ENCODE data around the gene CDK5RAP3. TPM values are rescaled to one million over a fixed set of nuclear protein-coding genes. Genes with fewer than 3 reads are reported as not detected.
A peak's percentile ranks its signal among the peaks of the same experiment; 100 is the strongest.
"Not testable (repeated sequence)": the region's sequence is repeated elsewhere in the genome, so short reads cannot be mapped to it uniquely, and the experiment has no call there.

The CDK5RAP3 gene
- total RNA-seq, 1 donor from 2014 or later: 301 TPM

DNA sequence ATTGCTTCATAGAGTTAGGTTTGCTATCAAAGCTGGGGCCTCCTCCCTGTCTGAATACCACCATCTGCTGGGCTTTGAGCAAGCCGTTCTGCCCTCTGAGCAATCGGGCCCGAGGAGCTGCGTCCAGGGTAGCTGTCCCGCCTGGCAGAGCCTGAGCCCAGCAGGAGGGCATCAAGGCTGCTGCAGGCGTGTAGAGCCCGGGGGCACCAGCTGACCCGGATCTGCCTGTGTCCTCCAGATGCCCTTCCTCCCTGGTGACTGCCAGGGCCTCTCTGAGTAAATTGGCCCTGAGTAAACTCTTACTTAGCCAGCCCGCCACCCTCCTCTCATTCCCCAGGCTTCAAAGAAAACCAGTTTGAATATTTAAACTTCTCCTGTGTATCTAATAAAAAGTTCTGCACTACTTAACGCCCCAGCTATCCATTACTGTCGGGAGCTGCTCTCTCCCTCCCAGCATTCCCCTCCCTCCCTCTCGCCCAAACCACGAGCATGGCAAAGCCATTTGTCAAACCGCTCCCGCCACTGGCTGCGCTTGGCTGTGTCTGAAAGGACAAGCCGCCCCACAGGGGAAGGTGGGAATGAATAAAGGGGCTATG, 16.4 kb downstream of the CDK5RAP3 start:
- no peak for DNase-seq (ENCODE audit: low read depth, low spot score)
- Mint-ChIP-seq H3K27me3 (ENCODE audit: low read depth) (peaks cover 6% of the 10 kb centered on the region), H3K36me3 (ENCODE audit: low read depth) (peaks cover 25% of the 10 kb centered on the region), H3K9me3 (no peaks in the 10 kb centered on the region), H3K27ac (ENCODE audit: unreplicated experiment) (peak overlapping the region; percentile 97), H3K4me3 (peak overlapping the region; percentile 51), H3K4me1 (peaks cover 85% of the 10 kb centered on the region)
- TF ChIP-seq, protein P1, sequence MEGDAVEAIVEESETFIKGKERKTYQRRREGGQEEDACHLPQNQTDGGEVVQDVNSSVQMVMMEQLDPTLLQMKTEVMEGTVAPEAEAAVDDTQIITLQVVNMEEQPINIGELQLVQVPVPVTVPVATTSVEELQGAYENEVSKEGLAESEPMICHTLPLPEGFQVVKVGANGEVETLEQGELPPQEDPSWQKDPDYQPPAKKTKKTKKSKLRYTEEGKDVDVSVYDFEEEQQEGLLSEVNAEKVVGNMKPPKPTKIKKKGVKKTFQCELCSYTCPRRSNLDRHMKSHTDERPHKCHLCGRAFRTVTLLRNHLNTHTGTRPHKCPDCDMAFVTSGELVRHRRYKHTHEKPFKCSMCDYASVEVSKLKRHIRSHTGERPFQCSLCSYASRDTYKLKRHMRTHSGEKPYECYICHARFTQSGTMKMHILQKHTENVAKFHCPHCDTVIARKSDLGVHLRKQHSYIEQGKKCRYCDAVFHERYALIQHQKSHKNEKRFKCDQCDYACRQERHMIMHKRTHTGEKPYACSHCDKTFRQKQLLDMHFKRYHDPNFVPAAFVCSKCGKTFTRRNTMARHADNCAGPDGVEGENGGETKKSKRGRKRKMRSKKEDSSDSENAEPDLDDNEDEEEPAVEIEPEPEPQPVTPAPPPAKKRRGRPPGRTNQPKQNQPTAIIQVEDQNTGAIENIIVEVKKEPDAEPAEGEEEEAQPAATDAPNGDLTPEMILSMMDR (conservative IDR thresholded peaks at IDR 0.05): no peak

DNA sequence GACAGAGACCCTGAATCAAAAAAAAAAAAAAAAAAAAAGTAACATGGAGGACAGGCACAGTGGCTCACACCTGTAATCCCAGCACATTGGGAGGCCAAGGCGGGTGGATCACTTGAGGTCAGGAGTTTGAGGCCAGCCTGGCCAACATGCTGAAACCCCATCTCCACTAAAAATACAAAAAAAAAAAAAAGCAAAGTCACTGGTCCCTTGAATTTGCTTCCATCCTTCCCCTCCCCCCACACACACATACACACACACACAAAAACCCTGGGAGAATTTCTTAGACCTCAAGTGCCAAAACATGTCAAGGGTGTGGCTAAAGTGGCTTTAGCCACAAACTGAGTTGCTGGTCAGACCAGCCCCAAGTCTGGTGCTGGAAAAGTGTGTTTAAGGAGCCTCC, 17.5 kb downstream of the CDK5RAP3 start:
- H3K9me3 Mint-ChIP-seq; H3K27me3 Mint-ChIP-seq (ENCODE audit: low read depth); DNase-seq (ENCODE audit: low read depth, low spot score): not testable (repeated sequence)
- H3K4me3 Mint-ChIP-seq: peak overlapping the region; percentile 4
- H3K36me3 Mint-ChIP-seq (ENCODE audit: low read depth): peaks cover 20% of the 10 kb centered on the region
- H3K27ac Mint-ChIP-seq (ENCODE audit: unreplicated experiment): peak overlapping the region; percentile 97
- H3K4me1 Mint-ChIP-seq: peaks cover 87% of the 10 kb centered on the region

DNA sequence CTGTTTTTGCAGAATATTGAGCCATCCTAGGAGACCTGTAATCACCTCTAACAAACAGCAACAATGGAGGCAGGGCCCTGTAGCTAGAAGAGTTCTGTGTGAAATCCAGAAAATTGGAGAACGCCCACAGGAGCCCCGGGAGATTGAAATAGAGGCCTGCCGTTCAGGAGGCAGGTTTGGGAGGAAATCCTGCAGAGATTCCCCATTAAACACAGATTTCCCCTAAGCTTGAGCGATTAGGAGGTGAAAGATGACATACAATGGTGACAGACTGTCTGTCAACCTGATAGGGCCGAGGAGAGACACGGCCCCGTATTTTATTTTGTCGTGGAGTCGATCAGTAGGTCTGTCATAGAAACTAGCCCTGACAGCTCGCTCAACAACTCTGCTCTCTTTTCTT, 18.2 kb downstream of the CDK5RAP3 start:
- Mint-ChIP-seq H3K36me3 (ENCODE audit: low read depth) (peaks cover 13% of the 10 kb centered on the region), H3K4me1 (peaks cover 85% of the 10 kb centered on the region), H3K27me3 (ENCODE audit: low read depth) (peaks cover 6% of the 10 kb centered on the region), H3K4me3 (peak overlapping the region; percentile 31), H3K9me3 (no peaks in the 10 kb centered on the region), H3K27ac (ENCODE audit: unreplicated experiment) (peak overlapping the region; percentile 91)
- no peak for DNase-seq (ENCODE audit: low read depth, low spot score)
- TF ChIP-seq, protein P1 (conservative IDR thresholded peaks at IDR 0.05): no peak

DNA sequence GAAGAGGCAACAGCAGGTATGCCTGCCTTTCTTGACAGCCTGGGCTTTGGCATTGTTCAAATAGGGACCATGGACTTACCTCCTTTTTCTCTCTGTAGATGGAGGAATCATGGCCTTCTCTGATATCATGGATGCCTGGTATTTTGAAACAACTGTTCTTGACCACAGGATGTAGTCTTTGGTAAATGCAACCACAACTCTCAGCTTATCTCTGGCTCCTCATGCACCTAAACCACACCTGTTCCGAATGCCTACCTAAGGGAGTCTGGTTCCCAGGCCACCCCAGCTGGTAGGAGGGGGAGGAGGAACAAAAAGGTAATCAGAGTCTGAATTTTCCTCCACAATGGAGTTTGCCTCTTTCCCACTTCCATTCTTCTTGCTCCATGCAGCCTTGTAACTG, 18.8 kb downstream of the CDK5RAP3 start:
- peak overlapping the region; percentile 91 for H3K27ac Mint-ChIP-seq (ENCODE audit: unreplicated experiment)
- peak overlapping the region; percentile 31 for H3K4me3 Mint-ChIP-seq
- no peak for DNase-seq (ENCODE audit: low read depth, low spot score)

DNA sequence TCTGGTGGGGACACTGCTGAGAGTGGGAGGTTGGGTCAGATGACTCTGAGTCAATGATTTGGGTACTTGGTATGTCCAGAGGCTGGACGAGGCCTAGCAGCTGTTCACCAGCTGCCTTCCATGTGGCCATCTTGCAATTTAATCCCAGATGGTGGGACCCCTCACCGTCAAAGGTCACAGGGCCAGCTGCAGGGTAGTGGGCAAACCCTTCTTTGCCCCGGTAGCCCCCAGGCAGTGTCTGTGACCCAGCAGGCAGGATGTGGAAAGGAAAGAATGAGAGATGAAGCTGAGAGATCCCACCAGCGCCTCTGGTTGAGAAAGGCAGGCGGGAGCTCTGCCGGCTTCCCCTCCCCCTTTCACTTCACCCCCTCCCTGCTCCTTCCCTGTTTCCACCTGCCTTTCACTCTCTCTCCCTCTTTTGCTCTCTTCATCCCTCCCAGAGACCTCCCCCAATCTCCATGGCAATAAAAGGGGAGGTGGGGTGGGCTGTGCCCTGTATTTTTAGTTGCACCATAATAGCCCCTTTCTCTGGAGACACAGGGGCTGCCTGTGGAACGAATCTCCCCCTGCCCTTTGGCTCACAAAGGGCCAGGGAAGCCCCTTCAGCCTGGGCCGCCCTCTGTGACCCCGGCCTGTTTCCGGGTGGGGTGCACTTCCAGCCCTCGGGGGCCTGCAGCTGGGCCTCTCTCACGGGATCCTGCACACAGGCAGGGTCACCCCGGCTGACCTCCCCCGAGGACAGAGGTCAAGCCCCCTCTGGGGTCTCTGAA, 20.2 kb downstream of the CDK5RAP3 start:
- Mint-ChIP-seq H3K9me3 (no peaks in the 10 kb centered on the region), H3K36me3 (ENCODE audit: low read depth) (peaks cover 7% of the 10 kb centered on the region), H3K4me3 (peak overlapping the region; percentile 83), H3K4me1 (peaks cover 96% of the 10 kb centered on the region), H3K27me3 (ENCODE audit: low read depth) (peaks cover 11% of the 10 kb centered on the region), H3K27ac (ENCODE audit: unreplicated experiment) (peak overlapping the region; percentile 88)
- peak; percentile 94 for DNase-seq (ENCODE audit: low read depth, low spot score)
- TF ChIP-seq, protein P1 (conservative IDR thresholded peaks at IDR 0.05): no peak

More for the DNA sequence above, 18.8 kb downstream of the CDK5RAP3 start:
- TF ChIP-seq, protein P1 (conservative IDR thresholded peaks at IDR 0.05): no peak
- peaks cover 13% of the 10 kb centered on the region for H3K36me3 Mint-ChIP-seq (ENCODE audit: low read depth)
- no peaks in the 10 kb centered on the region for H3K9me3 Mint-ChIP-seq
- H3K4me1 Mint-ChIP-seq: peaks cover 91% of the 10 kb centered on the region
- peaks cover 6% of the 10 kb centered on the region for H3K27me3 Mint-ChIP-seq (ENCODE audit: low read depth)

DNA sequence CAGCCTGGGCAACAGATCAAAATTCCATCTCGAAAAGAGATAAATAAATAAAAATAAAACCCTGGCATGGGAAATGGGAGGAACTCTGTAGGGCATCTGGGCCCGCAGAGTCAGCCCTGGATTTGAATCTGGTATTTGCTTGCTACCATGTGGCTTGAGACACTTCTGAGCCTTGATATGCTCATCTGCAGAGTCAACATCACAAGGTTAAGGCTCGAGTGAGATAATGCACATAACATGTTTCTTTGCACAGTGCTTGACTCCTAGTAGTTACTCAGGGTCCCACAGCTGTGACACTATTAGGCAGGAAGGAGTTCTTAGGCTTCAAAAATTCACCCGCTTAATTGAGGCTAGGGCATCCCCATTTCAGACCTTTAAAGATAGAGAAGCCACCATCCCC, 21.3 kb downstream of the CDK5RAP3 start:
- peaks cover 92% of the 10 kb centered on the region for H3K4me1 Mint-ChIP-seq
- peak overlapping the region; percentile 88 for H3K27ac Mint-ChIP-seq (ENCODE audit: unreplicated experiment)
- peak overlapping the region; percentile 83 for H3K4me3 Mint-ChIP-seq
- peaks cover 11% of the 10 kb centered on the region for H3K27me3 Mint-ChIP-seq (ENCODE audit: low read depth)
- H3K9me3 Mint-ChIP-seq: no peaks in the 10 kb centered on the region
- DNase-seq (ENCODE audit: low read depth, low spot score): no peak
- TF ChIP-seq, protein P1 (conservative IDR thresholded peaks at IDR 0.05): no peak
- H3K36me3 Mint-ChIP-seq (ENCODE audit: low read depth): no peaks in the 10 kb centered on the region

All from neural crest cell (in vitro differentiated cells).